ENCODE measurements around the gene PCYOX1L. TPM values are rescaled to one million over a fixed set of nuclear protein-coding genes. Genes with fewer than 3 reads are reported as not detected.

The PCYOX1L gene
- total RNA-seq, 1 experiment from 2014 or later, result 15.3 TPM

- WGBS (ENCODE audit: extremely low coverage, insufficient read length, low lambda C conversion rate), result no CpG with 5 or more reads among the region's 2 CpGs
- DNase-seq, result no peak
- H3K9me3 Mint-ChIP-seq, result no peaks in the 10 kb centered on the region
Measured at GRCh38 chr5:149324641-149325040, 33.2 kb upstream of the PCYOX1L start.

More at GRCh38 chr5:149324641-149325040, 33.2 kb upstream of the PCYOX1L start:
- H3K4me2 ChIP-seq (ENCODE audit: insufficient read depth, insufficient read length, low read length), result no peak overlapping the region
- H2BK5ac ChIP-seq (ENCODE audit: insufficient read length, low read length), result no peak overlapping the region
- H4K91ac ChIP-seq (ENCODE audit: insufficient read length, low read depth, low read length), result no peak overlapping the region
- H3K79me2 ChIP-seq (ENCODE audit: insufficient read depth, low read length), result no peaks in the 10 kb centered on the region
- H3K9me3 ChIP-seq (ENCODE audit: control insufficient read depth, low read depth, low read length), result no peaks in the 10 kb centered on the region
- no peak overlapping the region for H2AFZ ChIP-seq (ENCODE audit: low read length)
- H3K36me3 Mint-ChIP-seq (ENCODE audit: insufficient read depth in 1 of 3, low read depth in 3 of 3), result no peaks in the 10 kb centered on the region
- no peak overlapping the region for H3K23ac ChIP-seq (ENCODE audit: insufficient read length, low read depth, low read length)
- H4K8ac ChIP-seq (replicated peaks; ENCODE audit: insufficient read length, low read depth, low read length), result no peak overlapping the region
- no peak overlapping the region for H4K5ac ChIP-seq (ENCODE audit: insufficient read length, low read depth, low read length)
- H2BK120ac ChIP-seq (ENCODE audit: low read depth, low read length, poor library complexity, severe bottlenecking), result no peak overlapping the region
- H3K56ac ChIP-seq (ENCODE audit: insufficient read length, low read depth, low read length), result no peak overlapping the region
- no peaks in the 10 kb centered on the region for H4K20me1 ChIP-seq (ENCODE audit: control insufficient read depth, insufficient read depth, insufficient read length)
- H3K27me3 Mint-ChIP-seq (ENCODE audit: low read depth), result no peaks in the 10 kb centered on the region; the same call in 1 of the 2 replicates
- H2BK20ac ChIP-seq (ENCODE audit: low read depth, low read length, poor library complexity, severe bottlenecking), result no peak overlapping the region
- no peak overlapping the region for H3K4ac ChIP-seq (ENCODE audit: low read depth, low read length)
- no peak overlapping the region for H2BK15ac ChIP-seq (ENCODE audit: low read depth, low read length)
- no peaks in the 10 kb centered on the region for H3K23me2 ChIP-seq (ENCODE audit: insufficient read length, low read depth, low read length, poor library complexity, severe bottlenecking)
- H2AK5ac ChIP-seq (ENCODE audit: insufficient read length, low read length), result no peak overlapping the region
- H3K4me3 Mint-ChIP-seq, result no peak overlapping the region
- H3K27me3 ChIP-seq (ENCODE audit: insufficient read depth, low read length), result no peaks in the 10 kb centered on the region; the same call in 1 of the 2 replicates
- H3K79me1 ChIP-seq (ENCODE audit: insufficient read depth, low read depth, low read length, poor library complexity, severe bottlenecking), result no peaks in the 10 kb centered on the region
- H3K9ac ChIP-seq (ENCODE audit: extremely low read depth, insufficient read length, low read length), result no peak overlapping the region
- no peak overlapping the region for H3K14ac ChIP-seq (ENCODE audit: insufficient read depth, low read length)
- no peak overlapping the region for H3T11ph ChIP-seq (ENCODE audit: low read length)
- no peak overlapping the region for H3K27ac Mint-ChIP-seq
- H3K18ac ChIP-seq (ENCODE audit: insufficient read length, low read depth, low read length), result no peak overlapping the region
- H3K4me1 ChIP-seq (ENCODE audit: insufficient read depth, low read length), result no peaks in the 10 kb centered on the region
- H3K27ac ChIP-seq (ENCODE audit: insufficient read length, low read depth, low read length), result no peak overlapping the region
- TF ChIP-seq CTCF (conservative IDR thresholded peaks at IDR 0.05), result no peak
- peaks cover 6 to 8% of the 10 kb centered on the region in 2 experiments for H3K4me1 Mint-ChIP-seq
- H2BK12ac ChIP-seq (ENCODE audit: insufficient read length, low read depth, low read length), result no peak overlapping the region

Measured in H9 (cell line).